Prostate gland (tissue), 2 donors: ENCODE measurements around the gene GLT1D1. TPM values are rescaled to one million over a fixed set of nuclear protein-coding genes. Genes with fewer than 3 reads are reported as not detected.
"Not testable (repeated sequence)": the region's sequence is repeated elsewhere in the genome, so short reads cannot be mapped to it uniquely, and the experiment has no call there.

ENCODE experiments used
- DNase-seq: peaks from one replicate; pipeline ENCODE4 v3.0.0-alpha.2; 2019; ENCODE audit warnings: low spot score
- H3K27ac ChIP-seq, 2 donors: fragments of 200-600 bp; sonication (generic); 2 replicates each; pipeline ENCODE4 v1.5.1; 2017 to 2019
- H3K27me3 ChIP-seq: fragments of 200-600 bp; sonication (generic); replicated peaks from 2 replicates; pipeline ENCODE4 v1.5.1; 2019; ENCODE audit not compliant: insufficient read depth
- H3K36me3 ChIP-seq, 2 donors: fragments of 200-600 bp; sonication (generic); 1 replicate in 1 of 2; 2 replicates in 1 of 2; pipeline versions ENCODE4 v1.5.1 to v1.8.1; 2017 to 2019
- H3K4me1 ChIP-seq: fragments of 200-600 bp; sonication (generic); replicated peaks from 2 replicates; pipeline ENCODE4 v1.5.1; 2019
- H3K4me3 ChIP-seq, 2 donors: fragments of 200-600 bp; sonication (generic); 2 replicates each; pipeline ENCODE4 v1.5.1; 2017 to 2019
- H3K9me3 ChIP-seq: fragments of 200-600 bp; sonication (generic); 2 replicates; pipeline ENCODE4 v1.5.1; 2017
- POLR2A ChIP-seq: fragments of 450-650 bp; IDR thresholded peaks from one replicate; pipeline ENCODE4 v1.6.1; 2016; ENCODE audit warnings: antibody characterized with exemption, mild to moderate bottlenecking
- POLR2AphosphoS5 ChIP-seq: sonication (generic); formaldehyde crosslinking; IDR thresholded peaks from one replicate; pipeline ENCODE4 v1.6.1; 2017; ENCODE audit warnings: antibody characterized with exemption
- WGBS: methylation state at CpG from one replicate; pipeline ENCODE4 v1.1.5; 2018; 5-methylcytosine and 5-hydroxymethylcytosine counted together
- intact Hi-C: fragments of 100-400 bp; cut with DNase I; formaldehyde crosslinking; loops from one replicate; pipeline ENCODE4 v1.14.2; 2022
- total RNA-seq, 2 donors: library from RNA; depleted of rRNA; stranded (reverse); fragments of >200 nt; gene quantifications; one replicate each; pipeline ENCODE4 v1.1.0, GENCODE V29; 2016
- TF ChIP-seq, protein P1 (sequence below), 4 experiments: fragments of 200-600 bp in 2 of 4; fragments of 450-650 bp in 2 of 4; sonication (generic) in 2 of 4; IDR thresholded peaks; 1 replicate in 3 of 4; 2 replicates in 1 of 4; pipeline ENCODE4 v1.5.1; 2016 to 2019; ENCODE audit warnings: antibody characterized with exemption in 4 of 4, mild to moderate bottlenecking in 2 of 4, moderate library complexity in 2 of 4

GLT1D1 gene
- total RNA-seq, 2 donors from 2014 or later: 1.9 TPM; not detected in 1

DNA sequence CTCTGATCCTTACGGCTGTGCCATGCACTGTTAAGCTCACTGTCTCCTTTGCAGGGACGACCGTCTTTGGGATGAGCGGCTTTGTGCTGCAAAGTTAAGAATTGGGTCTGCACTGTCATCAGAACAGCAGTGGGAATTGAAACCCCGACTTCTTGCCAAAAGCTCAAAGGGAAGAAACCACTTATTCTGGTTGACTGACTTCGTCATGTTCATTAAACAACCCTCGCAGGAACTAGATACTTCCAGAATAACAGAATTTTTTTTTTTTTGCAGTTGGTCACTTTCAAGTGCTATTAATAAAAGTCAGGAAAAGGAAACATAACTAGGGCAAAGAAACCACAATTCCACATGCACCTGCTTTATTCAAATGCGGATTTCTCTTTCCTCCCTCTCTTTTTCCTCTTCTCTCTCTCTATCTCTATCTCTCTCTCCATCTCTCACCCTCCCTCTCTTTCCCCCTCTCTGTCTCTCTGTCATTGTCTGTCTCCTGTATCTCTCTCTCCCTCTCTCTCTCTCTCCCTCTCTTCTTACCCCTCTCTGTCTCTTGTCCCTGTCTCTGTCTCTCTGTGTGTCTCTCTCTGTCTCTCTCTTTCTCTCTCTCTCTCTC, 12.3 kb upstream of the GLT1D1 start:
- H3K27ac ChIP-seq: no peak overlapping the region
- no peaks in the 10 kb centered on the region for H3K27me3 ChIP-seq
- no peaks in the 10 kb centered on the region for H3K9me3 ChIP-seq
- no peak for DNase-seq
- WGBS: 59% methylated on average over 8 of the region's 8 CpGs
- no peaks in the 10 kb centered on the region for H3K4me1 ChIP-seq
- no peaks in the 10 kb centered on the region for H3K36me3 ChIP-seq
- no peak overlapping the region for H3K4me3 ChIP-seq
- intact Hi-C loops: no loop called here
- TF ChIP-seq POLR2AphosphoS5: no peak
- TF ChIP-seq POLR2A: no peak
- TF ChIP-seq, protein P1, sequence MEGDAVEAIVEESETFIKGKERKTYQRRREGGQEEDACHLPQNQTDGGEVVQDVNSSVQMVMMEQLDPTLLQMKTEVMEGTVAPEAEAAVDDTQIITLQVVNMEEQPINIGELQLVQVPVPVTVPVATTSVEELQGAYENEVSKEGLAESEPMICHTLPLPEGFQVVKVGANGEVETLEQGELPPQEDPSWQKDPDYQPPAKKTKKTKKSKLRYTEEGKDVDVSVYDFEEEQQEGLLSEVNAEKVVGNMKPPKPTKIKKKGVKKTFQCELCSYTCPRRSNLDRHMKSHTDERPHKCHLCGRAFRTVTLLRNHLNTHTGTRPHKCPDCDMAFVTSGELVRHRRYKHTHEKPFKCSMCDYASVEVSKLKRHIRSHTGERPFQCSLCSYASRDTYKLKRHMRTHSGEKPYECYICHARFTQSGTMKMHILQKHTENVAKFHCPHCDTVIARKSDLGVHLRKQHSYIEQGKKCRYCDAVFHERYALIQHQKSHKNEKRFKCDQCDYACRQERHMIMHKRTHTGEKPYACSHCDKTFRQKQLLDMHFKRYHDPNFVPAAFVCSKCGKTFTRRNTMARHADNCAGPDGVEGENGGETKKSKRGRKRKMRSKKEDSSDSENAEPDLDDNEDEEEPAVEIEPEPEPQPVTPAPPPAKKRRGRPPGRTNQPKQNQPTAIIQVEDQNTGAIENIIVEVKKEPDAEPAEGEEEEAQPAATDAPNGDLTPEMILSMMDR (IDR thresholded peaks at IDR 0.05): no peak

DNA sequence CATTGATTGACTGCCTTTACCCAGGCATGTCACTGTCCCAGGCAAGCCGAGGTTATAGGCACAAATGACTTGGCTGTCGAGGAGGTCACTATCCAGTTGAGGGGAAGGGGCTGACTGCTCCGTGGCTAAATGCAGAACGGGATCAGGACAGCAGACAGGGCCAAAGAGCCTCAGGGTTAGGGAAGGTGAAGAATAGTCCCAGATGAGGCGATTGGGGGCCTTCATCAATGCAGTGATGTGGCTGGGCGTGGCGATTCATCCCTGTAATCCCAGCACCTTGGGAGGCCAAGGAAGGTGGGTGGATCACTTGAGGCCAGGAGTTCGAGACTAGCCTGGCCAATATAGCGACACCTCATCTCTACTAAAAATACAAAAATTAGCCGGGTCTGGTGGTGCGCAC, 10.7 kb upstream of the GLT1D1 start:
- DNase-seq: no peak
- intact Hi-C loops: no loop called here
- TF ChIP-seq, protein P1 (IDR thresholded peaks at IDR 0.05): no peak
- TF ChIP-seq POLR2A (no peak), POLR2AphosphoS5 (no peak)
- WGBS: 93% methylated on average over 11 of the region's 11 CpGs
- Histone ChIP-seq H3K27ac (no peak overlapping the region), H3K27me3 (no peaks in the 10 kb centered on the region), H3K4me1 (no peaks in the 10 kb centered on the region), H3K9me3 (no peaks in the 10 kb centered on the region), H3K36me3 (no peaks in the 10 kb centered on the region), H3K4me3 (no peak overlapping the region)

- WGBS: 89% methylated on average over 4 of the region's 4 CpGs
- Histone ChIP-seq H3K4me3 (no peak overlapping the region), H3K4me1 (no peaks in the 10 kb centered on the region), H3K27ac (no peak overlapping the region), H3K9me3 (no peaks in the 10 kb centered on the region), H3K36me3 (no peaks in the 10 kb centered on the region), H3K27me3 (no peaks in the 10 kb centered on the region)
- TF ChIP-seq POLR2A (no peak), POLR2AphosphoS5 (no peak)
- TF ChIP-seq, protein P1 (IDR thresholded peaks at IDR 0.05): no peak
- intact Hi-C loops: no loop called here
- no peak for DNase-seq
Measured at GRCh38 chr12:128843538-128843937, 9.7 kb upstream of the GLT1D1 start.

GRCh38 chr12:128844031-128844635, 9.1 kb upstream of the GLT1D1 start:
- no peak overlapping the region for H3K4me3 ChIP-seq
- H3K36me3 ChIP-seq: no peaks in the 10 kb centered on the region
- no peaks in the 10 kb centered on the region for H3K27me3 ChIP-seq
- no peak for DNase-seq
- TF ChIP-seq, protein P1 (IDR thresholded peaks at IDR 0.05): no peak
- TF ChIP-seq POLR2A (no peak), POLR2AphosphoS5 (no peak)
- H3K27ac ChIP-seq: no peak overlapping the region
- intact Hi-C loops: no loop called here
- WGBS: 63% methylated on average over 11 of the region's 11 CpGs
- no peaks in the 10 kb centered on the region for H3K4me1 ChIP-seq
- no peaks in the 10 kb centered on the region for H3K9me3 ChIP-seq

DNA sequence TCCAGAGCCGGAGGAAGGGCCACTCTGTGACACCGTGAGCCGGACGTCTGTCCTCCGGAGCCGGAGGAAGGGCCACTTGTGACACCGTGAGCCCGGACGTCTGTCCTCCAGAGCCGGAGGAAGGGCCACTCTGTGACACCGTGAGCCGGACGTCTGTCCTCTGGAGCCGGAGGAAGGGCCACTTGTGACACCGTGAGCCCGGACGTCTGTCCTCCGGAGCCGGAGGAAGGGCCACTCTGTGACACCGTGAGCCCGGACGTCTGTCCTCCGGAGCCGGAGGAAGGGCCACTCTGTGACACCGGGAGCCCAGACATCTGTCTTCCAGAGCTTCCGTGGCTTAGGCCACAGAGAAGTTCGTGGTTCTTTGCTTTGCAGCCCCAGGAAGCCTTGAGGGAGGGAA, 6.6 kb upstream of the GLT1D1 start:
- H3K4me1 ChIP-seq, H3K4me3 ChIP-seq, H3K9me3 ChIP-seq, H3K27ac ChIP-seq, DNase-seq, H3K36me3 ChIP-seq, H3K27me3 ChIP-seq, intact Hi-C loops: not testable (repeated sequence)
- 96% methylated on average over 20 of the region's 27 CpGs for WGBS
